Sigmoid colon (tissue), 7 donors: ENCODE data around the gene SAPCD2. TPM values are rescaled to one million over a fixed set of nuclear protein-coding genes. Genes with fewer than 3 reads are reported as not detected.

Source experiments
- DNase-seq: peaks from one replicate; pipeline ENCODE4 v3.0.0-alpha.2; 2019
- H3K27ac ChIP-seq, 4 donors: fragments of 200-600 bp; sonication (generic); one replicate each; pipeline ENCODE4 v1.5.1; 2016 to 2019; ENCODE audit warnings: mild to moderate bottlenecking in 1 of 4
- H3K27me3 ChIP-seq, 3 donors: fragments of 200-600 bp; sonication (generic); one replicate each; pipeline ENCODE4 v1.5.1; 2019; ENCODE audit warnings: mild to moderate bottlenecking in 1 of 3
- H3K36me3 ChIP-seq, 4 donors: fragments of 200-600 bp; sonication (generic); one replicate each; pipeline ENCODE4 v1.5.1; 2016 to 2019
- H3K4me1 ChIP-seq, 4 donors: fragments of 200-600 bp; sonication (generic); one replicate each; pipeline ENCODE4 v1.5.1; 2017 to 2019
- H3K4me3 ChIP-seq, 4 donors: fragments of 200-600 bp; sonication (generic); one replicate each; pipeline ENCODE4 v1.5.1; 2017 to 2019; ENCODE audit warnings: mild to moderate bottlenecking in 2 of 4, moderate library complexity in 1 of 4
- H3K9me3 ChIP-seq, 4 donors: fragments of 200-600 bp in 3 of 4; sonication (generic) in 3 of 4; one replicate each; pipeline versions ENCODE4 v1.5.1 to v1.6.1; 2013 to 2019
- CTCF ChIP-seq, 4 experiments: fragments of 450-650 bp in 3 of 4; fragments of 200-600 bp in 1 of 4; IDR thresholded peaks; one replicate each; pipeline ENCODE4 v1.5.1; 2016 to 2019; ENCODE audit warnings: antibody characterized with exemption in 4 of 4, mild to moderate bottlenecking in 3 of 4, moderate library complexity in 2 of 4
- EP300 ChIP-seq, 4 donors: sonication (generic); formaldehyde crosslinking; IDR thresholded peaks; one replicate each; pipeline ENCODE4 v1.6.1; 2017; ENCODE audit warnings: antibody characterized with exemption in 4 of 4
- POLR2A ChIP-seq, 2 donors: fragments of 450-650 bp; IDR thresholded peaks; one replicate each; pipeline ENCODE4 v1.6.1; 2016; ENCODE audit warnings: antibody characterized with exemption in 2 of 2, mild to moderate bottlenecking in 2 of 2, moderate library complexity in 2 of 2
- POLR2AphosphoS5 ChIP-seq, 4 donors: sonication (generic); formaldehyde crosslinking; IDR thresholded peaks; one replicate each; pipeline ENCODE4 v1.6.1; 2017; ENCODE audit warnings: antibody characterized with exemption in 4 of 4
- WGBS, 2 donors: extraction: QIAGEN DNeasy Blood & Tissue Kit; methylation state at CpG; one replicate each; pipeline ENCODE4 v1.1.7; 2013; 5-methylcytosine and 5-hydroxymethylcytosine counted together
- intact Hi-C: fragments of 100-400 bp; cut with DNase I; formaldehyde crosslinking; loops from one replicate; pipeline ENCODE4 v1.15.1; 2023
- polyA plus RNA-seq, 3 donors: library from polyadenylated mRNA; stranded (reverse); fragments of 200-250 nt; gene quantifications; one replicate each; pipeline ENCODE4 v1.2.3, GENCODE V29; 2013
- total RNA-seq, 4 donors: library from RNA; depleted of rRNA; stranded (reverse); fragments of >200 nt; gene quantifications; one replicate each; pipeline ENCODE4 v1.1.0, GENCODE V29; 2016
- donor health status: healthy with polysubstance abuse.
- donor health status: Bipolar disorder and iron deficiency.
- donor health status: healthy.

The SAPCD2 gene
- total and polyA plus RNA-seq, 7 donors, result 0.81 to 16.4 (median 3.7) TPM; not detected in 3

- Histone ChIP-seq H3K4me3 (peak overlapping the region in 2 of 4 donors; percentile 16 to 24), H3K36me3 (no peaks in the 10 kb centered on the region), H3K27ac (no peak overlapping the region), H3K9me3 (no peaks in the 10 kb centered on the region), H3K27me3 (peaks cover 0 to 9% (median 0%) of the 10 kb centered on the region in 3 donors), H3K4me1 (peaks cover 0 to 26% (median 24%) of the 10 kb centered on the region in 4 donors)
- peak; percentile 82 for DNase-seq
- TF ChIP-seq POLR2A (IDR thresholded peaks at IDR 0.05), result no peak
- no peak for TF ChIP-seq EP300 (IDR thresholded peaks at IDR 0.05)
- TF ChIP-seq POLR2AphosphoS5 (IDR thresholded peaks at IDR 0.05), result no peak
- TF ChIP-seq CTCF (IDR thresholded peaks at IDR 0.05), result no peak
- WGBS, 2 donors, result 71 to 79% methylated on average over 10 of the region's 10 CpGs
- intact Hi-C loops, result loop anchor here (10.0 kb wide), 1 partner anchor 188 kb away; the partner anchor contains the start of genes AJM1 and PHPT1
Measured at GRCh38 chr9:137032858-137033257, 37.5 kb downstream of the SAPCD2 start.

- TF ChIP-seq POLR2A (IDR thresholded peaks at IDR 0.05) (no peak), POLR2AphosphoS5 (IDR thresholded peaks at IDR 0.05) (no peak), EP300 (IDR thresholded peaks at IDR 0.05) (no peak), CTCF (IDR thresholded peaks at IDR 0.05) (no peak)
- Histone ChIP-seq H3K4me3 (peak within 1 kb of the TSS in 1 of 4 donors; percentile 24), H3K27me3 (peaks cover 0 to 9% (median 0%) of the 10 kb centered on the region in 3 donors), H3K27ac (no peak within 1 kb of the TSS), H3K9me3 (no peaks in the 10 kb centered on the region), H3K36me3 (no peaks in the 10 kb centered on the region), H3K4me1 (peaks cover 0 to 33% (median 30%) of the 10 kb centered on the region in 4 donors)
- DNase-seq, result no peak
- WGBS, 2 donors, result 33 to 36% methylated on average over 16 of the region's 16 CpGs
- intact Hi-C loops, result loop anchor here (10.0 kb wide), 1 partner anchor 187 kb away; the partner anchor contains the start of genes AJM1 and PHPT1
Measured at GRCh38 chr9:137031904-137032640, 38.3 kb downstream of the SAPCD2 start, which contains the start of gene FUT7. TSS of gene FUT7 (minus strand) at chr9:137032088. CDS start at chr9:137031991, 97 bp downstream.

DNA sequence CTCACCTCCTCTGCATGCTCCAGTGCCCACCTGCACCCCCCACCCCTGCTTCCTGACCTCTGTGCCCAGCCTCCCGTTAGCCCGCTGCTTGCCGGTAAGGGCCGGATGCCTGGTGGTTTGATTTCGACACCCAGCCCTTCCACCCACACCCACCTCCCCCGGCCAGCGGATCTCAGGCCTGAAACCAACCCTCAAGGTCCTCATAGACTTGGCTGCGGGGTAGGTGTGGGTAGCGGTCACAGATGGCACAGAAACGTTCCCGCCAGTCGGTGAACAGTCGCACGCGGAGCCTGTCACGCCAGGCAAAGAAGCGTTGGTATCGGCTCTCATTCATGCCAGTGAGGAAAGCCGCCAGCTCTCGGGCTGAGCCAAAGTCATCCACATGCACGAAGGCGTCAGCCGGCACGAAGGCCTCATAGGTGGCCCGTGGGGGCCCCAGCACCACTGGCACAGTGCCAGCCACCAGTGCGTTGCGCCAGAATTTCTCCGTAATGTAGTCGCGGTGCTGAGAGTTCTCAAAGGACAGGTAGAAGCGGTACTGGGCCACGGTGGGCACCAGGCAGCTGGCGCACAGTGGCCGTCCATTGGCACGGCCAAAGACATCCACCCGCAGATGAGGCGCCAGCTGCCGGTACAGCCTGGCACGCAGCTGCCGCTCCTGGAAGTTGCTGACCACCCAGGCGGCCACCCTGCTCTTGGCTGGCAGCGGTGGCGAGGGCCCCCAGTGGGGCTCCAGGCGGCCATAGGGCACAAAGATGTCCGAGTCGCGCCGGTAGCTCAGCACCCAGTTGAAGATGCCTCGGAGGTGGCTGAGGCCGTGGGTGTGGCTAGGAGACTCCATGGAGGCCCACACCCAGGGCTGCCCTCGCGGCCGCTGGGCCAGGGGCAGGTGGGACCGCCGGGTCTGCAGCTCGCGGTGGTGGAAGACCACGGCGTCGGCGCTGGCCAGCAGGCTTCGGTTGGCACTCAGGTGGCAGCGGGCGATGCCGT lies 39.5 kb downstream of the SAPCD2 start:
- TF ChIP-seq EP300 (IDR thresholded peaks at IDR 0.05) (no peak), POLR2A (IDR thresholded peaks at IDR 0.05) (no peak), CTCF (IDR thresholded peaks at IDR 0.05) (no peak), POLR2AphosphoS5 (IDR thresholded peaks at IDR 0.05) (no peak)
- no peaks in the 10 kb centered on the region for H3K36me3 ChIP-seq
- WGBS, 2 donors, result 68 to 73% methylated on average over 65 of the region's 65 CpGs
- no peak overlapping the region for H3K4me3 ChIP-seq
- intact Hi-C loops, result loop anchor here (10.0 kb wide), 1 partner anchor 186 kb away; the partner anchor contains the start of genes AJM1 and PHPT1
- H3K27me3 ChIP-seq, result peaks cover 0 to 9% (median 0%) of the 10 kb centered on the region in 3 donors
- H3K4me1 ChIP-seq, result peaks cover 0 to 43% (median 43%) of the 10 kb centered on the region in 4 donors
- no peaks in the 10 kb centered on the region for H3K9me3 ChIP-seq
- H3K27ac ChIP-seq, result no peak overlapping the region
- no peak for DNase-seq

- intact Hi-C loops, result loop anchor here (10.0 kb wide), 1 partner anchor 185 kb away; the partner anchor contains the start of genes AJM1 and PHPT1
- Histone ChIP-seq H3K36me3 (no peaks in the 10 kb centered on the region), H3K9me3 (no peaks in the 10 kb centered on the region), H3K4me1 (peaks cover 0 to 41% (median 38%) of the 10 kb centered on the region in 4 donors), H3K4me3 (no peak overlapping the region), H3K27ac (no peak overlapping the region), H3K27me3 (peaks cover 0 to 8% (median 0%) of the 10 kb centered on the region in 3 donors)
- no peak for TF ChIP-seq POLR2AphosphoS5 (IDR thresholded peaks at IDR 0.05)
- TF ChIP-seq POLR2A (IDR thresholded peaks at IDR 0.05), result no peak
- TF ChIP-seq EP300 (IDR thresholded peaks at IDR 0.05), result no peak
- TF ChIP-seq CTCF (IDR thresholded peaks at IDR 0.05), result no peak
- WGBS, 2 donors, result 54 to 57% methylated on average over 15 of the region's 15 CpGs
- no peak for DNase-seq
Measured at GRCh38 chr9:137030006-137030405, 40.4 kb downstream of the SAPCD2 start.
